AG10803 (cell line): ENCODE data around the gene GBA3.

Experiments
- DNase-seq: peaks from one replicate; pipeline ENCODE4 v3.0.0; 2010; ENCODE audit warnings: low read depth
- H3K4me3 ChIP-seq: 2 replicates; pipeline ENCODE4 v1.5.1; 2011; ENCODE audit warnings: mild to moderate bottlenecking, low read length, control low read depth
- TF ChIP-seq, protein P1 (sequence below): conservative IDR thresholded peaks from 2 replicates; pipeline ENCODE4 v1.5.1; 2011; ENCODE audit warnings: mild to moderate bottlenecking, low read length, control low read depth, inconsistent platforms

Gene GBA3

GRCh38 chr4:22689428-22689827 lies 3.3 kb upstream of the GBA3 start:
- H3K4me3 ChIP-seq: no peak overlapping the region
- TF ChIP-seq, protein P1, sequence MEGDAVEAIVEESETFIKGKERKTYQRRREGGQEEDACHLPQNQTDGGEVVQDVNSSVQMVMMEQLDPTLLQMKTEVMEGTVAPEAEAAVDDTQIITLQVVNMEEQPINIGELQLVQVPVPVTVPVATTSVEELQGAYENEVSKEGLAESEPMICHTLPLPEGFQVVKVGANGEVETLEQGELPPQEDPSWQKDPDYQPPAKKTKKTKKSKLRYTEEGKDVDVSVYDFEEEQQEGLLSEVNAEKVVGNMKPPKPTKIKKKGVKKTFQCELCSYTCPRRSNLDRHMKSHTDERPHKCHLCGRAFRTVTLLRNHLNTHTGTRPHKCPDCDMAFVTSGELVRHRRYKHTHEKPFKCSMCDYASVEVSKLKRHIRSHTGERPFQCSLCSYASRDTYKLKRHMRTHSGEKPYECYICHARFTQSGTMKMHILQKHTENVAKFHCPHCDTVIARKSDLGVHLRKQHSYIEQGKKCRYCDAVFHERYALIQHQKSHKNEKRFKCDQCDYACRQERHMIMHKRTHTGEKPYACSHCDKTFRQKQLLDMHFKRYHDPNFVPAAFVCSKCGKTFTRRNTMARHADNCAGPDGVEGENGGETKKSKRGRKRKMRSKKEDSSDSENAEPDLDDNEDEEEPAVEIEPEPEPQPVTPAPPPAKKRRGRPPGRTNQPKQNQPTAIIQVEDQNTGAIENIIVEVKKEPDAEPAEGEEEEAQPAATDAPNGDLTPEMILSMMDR: no peak
- no peak for DNase-seq

DNA sequence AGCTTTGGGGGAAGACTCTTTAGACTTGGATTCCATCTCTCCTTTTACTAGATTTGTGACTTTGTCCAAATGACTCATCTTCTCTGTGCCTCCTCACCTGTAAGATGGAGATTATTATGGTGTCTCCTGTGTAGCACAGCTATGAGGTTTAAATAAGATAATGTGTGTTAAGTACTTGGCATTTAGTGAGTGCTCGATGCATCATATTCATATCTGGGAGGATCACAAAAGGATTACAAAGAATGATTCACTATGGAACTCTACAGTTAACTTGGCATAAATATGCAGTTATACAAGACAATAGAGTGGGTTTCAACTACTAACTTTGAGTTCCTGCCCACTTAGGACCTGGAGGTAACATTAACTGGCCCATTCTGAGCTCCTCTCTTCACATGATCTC lies 2.3 kb downstream of the GBA3 start:
- TF ChIP-seq, protein P1: no peak
- DNase-seq: no peak
- no peak overlapping the region for H3K4me3 ChIP-seq

DNA sequence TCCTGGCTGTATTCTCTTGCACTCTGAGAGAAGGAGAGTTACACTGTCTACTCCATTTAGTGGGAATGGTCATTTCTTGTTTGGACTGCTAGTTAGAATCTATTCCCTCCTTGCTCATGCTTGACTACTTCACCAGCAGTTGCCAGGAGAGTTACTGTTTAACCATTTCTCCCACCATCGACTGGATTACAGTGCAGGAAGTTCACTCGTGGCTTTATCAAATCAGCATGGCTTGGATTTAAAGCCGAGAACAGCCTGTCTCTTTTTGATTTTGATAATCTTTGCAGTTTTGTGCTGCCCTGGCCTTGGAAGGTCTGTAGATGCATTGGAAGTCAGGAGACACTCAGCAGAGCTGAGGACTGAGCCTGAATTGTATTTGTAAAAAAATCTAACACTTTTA lies 3.2 kb downstream of the GBA3 start:
- no peak for DNase-seq
- TF ChIP-seq, protein P1: no peak
- no peak overlapping the region for H3K4me3 ChIP-seq

DNA sequence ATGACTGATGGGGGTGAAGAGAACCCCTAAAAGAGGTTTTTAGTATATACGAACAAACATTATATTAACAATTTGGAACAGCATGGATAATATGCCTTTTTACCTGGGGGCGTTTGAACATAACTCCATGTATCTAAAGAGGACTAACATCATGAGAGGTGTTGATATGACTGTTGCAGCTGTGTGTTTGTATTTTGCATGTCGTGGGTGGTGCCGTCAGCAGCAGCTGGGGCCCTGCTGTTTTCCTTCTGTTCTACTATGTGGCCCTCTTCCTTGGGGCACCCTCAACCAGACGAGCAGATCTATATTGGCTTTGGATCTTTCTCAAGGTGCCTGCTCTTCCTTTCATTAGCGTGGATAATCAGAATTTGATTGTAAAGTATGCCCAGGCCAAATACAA lies 11.2 kb downstream of the GBA3 start:
- no peak for DNase-seq
- TF ChIP-seq, protein P1: no peak
- no peak overlapping the region for H3K4me3 ChIP-seq

GRCh38 chr4:22707390-22707789 lies 14.7 kb downstream of the GBA3 start:
- no peak for DNase-seq

DNA sequence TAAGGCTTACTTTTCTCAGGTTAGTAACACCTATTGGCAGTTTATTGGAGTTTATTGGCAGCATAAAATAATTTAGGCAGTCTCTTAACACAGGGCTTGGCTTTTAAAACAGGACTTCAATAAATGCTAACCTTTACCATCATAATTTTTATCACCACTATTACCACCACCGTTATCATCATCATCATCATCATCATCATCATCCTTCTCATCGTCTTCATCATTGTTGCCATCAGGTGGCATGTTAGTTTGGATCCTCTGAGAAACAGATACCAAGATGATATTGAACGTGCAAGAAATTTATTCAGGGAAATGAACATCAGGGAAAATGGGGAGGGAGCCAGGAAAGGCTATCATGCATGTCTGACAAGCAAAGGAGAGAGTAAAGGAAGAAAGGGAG lies 16.2 kb downstream of the GBA3 start:
- no peak overlapping the region for H3K4me3 ChIP-seq
- TF ChIP-seq, protein P1: no peak
- DNase-seq: no peak

More at GRCh38 chr4:22707390-22707789, 14.7 kb downstream of the GBA3 start:
- no peak overlapping the region for H3K4me3 ChIP-seq
- TF ChIP-seq, protein P1: no peak

GRCh38 chr4:22712105-22712504 lies 19.4 kb downstream of the GBA3 start:
- TF ChIP-seq, protein P1: no peak
- DNase-seq: no peak
- H3K4me3 ChIP-seq: no peak overlapping the region
